HUES64 (cell line): ENCODE data around the gene DACT1.
A peak's percentile ranks its signal among the peaks of the same experiment; 100 is the strongest.

Experiments used
- H3K27ac ChIP-seq: 2 replicates; pipeline ENCODE4 v1.7.0; 2013; ENCODE audit warnings: low read depth, low read length, inconsistent platforms
- H3K27me3 ChIP-seq: 2 replicates; pipeline ENCODE4 v1.6.1; 2013; ENCODE audit warnings: mild to moderate bottlenecking, low read length; ENCODE audit not compliant: insufficient read depth
- H3K36me3 ChIP-seq: 2 replicates; pipeline ENCODE4 v1.6.1; 2013; ENCODE audit warnings: mild to moderate bottlenecking, low read length; ENCODE audit not compliant: insufficient read depth
- H3K4me1 ChIP-seq: 2 replicates; pipeline ENCODE4 v1.6.1; 2013; ENCODE audit warnings: mild to moderate bottlenecking, low read length, moderate library complexity; ENCODE audit not compliant: insufficient read depth
- H3K4me3 ChIP-seq: 2 replicates; pipeline ENCODE4 v1.5.1; 2013; ENCODE audit warnings: mild to moderate bottlenecking, low read length, moderate library complexity
- H3K9ac ChIP-seq: 2 replicates; pipeline ENCODE4 v1.6.1; 2013; ENCODE audit warnings: mild to moderate bottlenecking, low read depth, low read length
- H3K9me3 ChIP-seq: 2 replicates; pipeline ENCODE4 v1.6.1; 2013; ENCODE audit warnings: low read depth, low read length; ENCODE audit not compliant: insufficient read depth
- WGBS: fragments of 150-250, 120-280 bp; methylation state at CpG from one replicate; pipeline ENCODE4 v1.1.7; 2013; ENCODE audit warnings: missing lambda C conversion rate; 5-methylcytosine and 5-hydroxymethylcytosine counted together

Gene DACT1

DNA sequence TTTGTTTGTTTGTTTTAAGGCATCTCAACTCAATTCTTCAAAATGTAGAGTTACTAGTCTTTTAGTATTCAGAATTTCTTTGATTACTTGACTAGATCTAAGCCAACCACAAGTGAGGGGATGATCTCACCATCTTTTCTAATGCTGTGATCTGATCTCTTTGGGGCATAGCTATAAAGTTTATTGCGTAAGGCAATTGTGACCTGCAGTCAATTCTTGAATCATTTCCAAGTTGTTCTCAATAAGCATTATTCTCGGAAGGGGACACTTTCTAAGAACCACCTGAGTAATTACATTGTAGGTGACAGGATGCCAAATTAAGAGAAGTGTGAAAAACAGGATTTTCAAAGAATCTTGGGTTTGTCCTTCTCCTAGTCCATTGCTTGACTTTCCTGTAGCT, 13.1 kb downstream of the DACT1 start:
- no peaks in the 10 kb centered on the region for H3K27me3 ChIP-seq
- 83% methylated on average over 2 of the region's 2 CpGs for WGBS
- H3K27ac ChIP-seq = no peak overlapping the region
- H3K9me3 ChIP-seq = no peaks in the 10 kb centered on the region
- H3K36me3 ChIP-seq = peaks cover 29% of the 10 kb centered on the region
- no peak overlapping the region for H3K4me3 ChIP-seq
- no peaks in the 10 kb centered on the region for H3K4me1 ChIP-seq
- H3K9ac ChIP-seq = no peak overlapping the region

DNA sequence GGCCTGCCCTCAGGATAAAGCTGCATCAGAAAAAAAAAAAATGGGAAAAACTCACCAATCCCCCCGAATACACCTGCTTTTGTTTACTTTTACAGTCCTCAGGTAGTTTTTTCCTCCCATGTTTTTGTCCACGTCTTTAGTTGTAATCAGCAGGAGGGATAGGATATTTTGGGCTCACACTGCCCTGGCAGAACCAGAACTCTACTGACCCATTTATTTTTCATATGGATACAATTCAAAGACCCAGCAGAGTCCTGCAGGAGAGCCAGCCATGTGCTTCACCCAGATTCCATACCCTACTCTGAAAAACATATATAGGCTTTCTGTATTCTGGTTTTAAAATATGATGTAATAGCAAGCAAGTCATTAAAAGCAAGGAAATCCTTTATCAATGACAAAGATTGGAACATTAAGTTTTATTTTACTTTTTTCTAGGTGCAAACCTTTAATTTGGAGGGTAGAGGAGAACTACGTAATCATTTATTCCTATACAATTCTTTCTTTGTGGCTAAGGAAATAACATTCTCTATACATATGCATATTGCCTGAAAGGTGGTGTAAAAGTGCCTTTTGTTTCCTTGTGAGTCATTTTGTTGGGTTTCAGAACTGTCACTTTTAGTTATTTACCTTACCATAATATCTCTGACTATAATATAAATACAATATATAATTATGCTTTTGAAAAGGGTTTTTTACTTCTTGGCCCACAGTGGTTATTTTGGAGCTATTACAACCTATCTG, 19.1 kb downstream of the DACT1 start:
- Histone ChIP-seq H3K4me3 (no peak overlapping the region), H3K27ac (peak overlapping the region; percentile 17), H3K9ac (no peak overlapping the region; the same call in 1 of the 2 replicates), H3K4me1 (peaks cover 20% of the 10 kb centered on the region), H3K36me3 (no peaks in the 10 kb centered on the region), H3K9me3 (no peaks in the 10 kb centered on the region), H3K27me3 (no peaks in the 10 kb centered on the region)
- 41% methylated on average over 2 of the region's 3 CpGs for WGBS

- H3K9me3 ChIP-seq = no peaks in the 10 kb centered on the region
- H3K4me1 ChIP-seq = peaks cover 39% of the 10 kb centered on the region
- 88% methylated on average over 1 of the region's 1 CpG for WGBS
- no peaks in the 10 kb centered on the region for H3K27me3 ChIP-seq
- H3K9ac ChIP-seq = no peak overlapping the region
- no peak overlapping the region for H3K4me3 ChIP-seq
- no peaks in the 10 kb centered on the region for H3K36me3 ChIP-seq
- H3K27ac ChIP-seq = no peak overlapping the region
Measured at GRCh38 chr14:58659061-58659460, 21.3 kb downstream of the DACT1 start.

DNA sequence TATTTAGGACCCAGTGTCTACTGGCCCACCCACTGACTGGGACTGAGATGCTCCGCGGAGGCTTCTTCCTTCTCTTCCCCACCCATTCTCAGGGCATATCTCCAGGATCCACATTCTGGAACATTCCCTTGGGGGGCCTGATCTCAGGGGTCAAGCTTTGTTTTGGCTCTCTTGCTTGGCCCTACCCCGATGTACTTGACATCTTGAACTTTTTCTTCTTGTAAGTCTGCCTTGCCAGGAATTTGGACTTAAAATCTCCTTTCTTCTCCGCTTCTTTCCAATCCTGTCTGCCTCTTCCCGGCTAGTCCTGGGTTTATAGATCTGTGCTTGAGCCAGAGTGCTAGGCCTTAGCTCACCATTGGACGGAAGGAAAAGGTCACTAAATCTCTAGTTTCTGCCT, 22.1 kb downstream of the DACT1 start:
- no peaks in the 10 kb centered on the region for H3K9me3 ChIP-seq
- H3K4me1 ChIP-seq = peaks cover 40% of the 10 kb centered on the region
- no peak overlapping the region for H3K4me3 ChIP-seq
- H3K27me3 ChIP-seq = no peaks in the 10 kb centered on the region
- H3K36me3 ChIP-seq = no peaks in the 10 kb centered on the region
- WGBS = 94% methylated on average over 6 of the region's 6 CpGs
- no peak overlapping the region for H3K27ac ChIP-seq
- H3K9ac ChIP-seq = no peak overlapping the region

GRCh38 chr14:58660407-58660806, 22.6 kb downstream of the DACT1 start:
- Histone ChIP-seq H3K27ac (no peak overlapping the region), H3K36me3 (no peaks in the 10 kb centered on the region), H3K9ac (no peak overlapping the region), H3K9me3 (no peaks in the 10 kb centered on the region), H3K4me3 (no peak overlapping the region), H3K27me3 (no peaks in the 10 kb centered on the region), H3K4me1 (peaks cover 40% of the 10 kb centered on the region)
- WGBS = 93% methylated on average over 3 of the region's 3 CpGs

GRCh38 chr14:58662018-58662417, 24.3 kb downstream of the DACT1 start:
- H3K36me3 ChIP-seq = no peaks in the 10 kb centered on the region
- H3K27ac ChIP-seq = no peak overlapping the region
- H3K9me3 ChIP-seq = no peaks in the 10 kb centered on the region
- H3K27me3 ChIP-seq = no peaks in the 10 kb centered on the region
- H3K4me1 ChIP-seq = peaks cover 29% of the 10 kb centered on the region
- no peak overlapping the region for H3K9ac ChIP-seq
- no peak overlapping the region for H3K4me3 ChIP-seq
- WGBS = 89% methylated on average over 1 of the region's 1 CpG

DNA sequence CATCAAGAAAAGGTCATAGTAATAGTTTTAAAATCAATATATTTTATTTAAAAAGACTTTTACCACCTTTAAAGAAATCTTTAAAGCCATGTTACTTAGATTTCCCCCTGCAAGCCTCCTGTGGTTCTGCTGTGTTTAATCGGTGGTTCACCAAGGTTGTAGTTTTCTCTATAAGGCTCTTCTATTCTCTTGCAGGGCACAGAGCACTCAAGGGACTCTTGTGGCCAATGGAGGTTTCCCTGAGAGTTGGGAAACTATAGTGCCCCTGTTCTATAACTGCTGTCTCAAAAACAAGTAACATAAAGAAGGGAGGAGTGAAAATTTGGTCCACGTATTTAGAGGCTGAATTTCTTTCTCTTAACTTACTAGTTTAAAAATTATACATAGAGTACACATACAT, 25.0 kb downstream of the DACT1 start:
- H3K36me3 ChIP-seq = no peaks in the 10 kb centered on the region
- H3K4me1 ChIP-seq = peaks cover 22% of the 10 kb centered on the region
- H3K4me3 ChIP-seq = no peak overlapping the region
- no peaks in the 10 kb centered on the region for H3K9me3 ChIP-seq
- whole genome bisulfite sequencing = 75% methylated on average over 1 of the region's 2 CpGs
- no peaks in the 10 kb centered on the region for H3K27me3 ChIP-seq
- no peak overlapping the region for H3K9ac ChIP-seq
- H3K27ac ChIP-seq = no peak overlapping the region

DNA sequence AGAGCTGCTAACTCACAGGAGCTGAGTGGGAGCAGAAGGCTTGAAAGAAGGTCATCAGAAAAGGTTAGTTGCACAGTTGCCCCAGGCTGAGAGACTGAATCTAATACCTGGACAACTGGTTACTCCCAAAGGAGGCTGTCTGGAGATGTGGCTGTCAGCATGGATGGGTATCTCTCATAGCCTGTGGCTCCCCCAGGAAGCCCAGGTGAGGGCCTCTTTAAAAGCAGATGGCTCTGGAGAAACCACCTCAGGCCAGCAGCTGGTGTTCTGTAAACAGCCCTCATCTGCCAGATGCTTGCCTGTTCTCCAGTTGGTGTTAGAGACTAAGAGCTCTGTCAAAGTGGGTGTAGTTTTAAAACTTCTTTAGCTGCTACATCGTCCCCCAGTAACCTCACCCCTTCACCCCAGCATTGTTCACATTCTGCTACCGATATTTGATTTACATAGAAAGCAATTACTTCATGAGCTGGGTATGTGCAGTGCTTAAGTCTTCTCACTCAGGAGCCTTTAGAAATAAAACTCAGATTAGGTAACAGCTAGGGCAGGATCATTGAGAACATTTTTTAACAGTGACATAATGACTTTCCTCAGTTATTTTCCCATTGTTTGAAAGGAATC, 25.8 kb downstream of the DACT1 start:
- H3K27me3 ChIP-seq = no peaks in the 10 kb centered on the region
- H3K4me3 ChIP-seq = no peak overlapping the region
- H3K27ac ChIP-seq = peak overlapping the region; percentile 39
- H3K36me3 ChIP-seq = no peaks in the 10 kb centered on the region
- no peaks in the 10 kb centered on the region for H3K9me3 ChIP-seq
- H3K4me1 ChIP-seq = peaks cover 20% of the 10 kb centered on the region
- 60% methylated on average over 1 of the region's 2 CpGs for WGBS
- H3K9ac ChIP-seq = peak overlapping the region; percentile 36; the same call in 1 of the 2 replicates

DNA sequence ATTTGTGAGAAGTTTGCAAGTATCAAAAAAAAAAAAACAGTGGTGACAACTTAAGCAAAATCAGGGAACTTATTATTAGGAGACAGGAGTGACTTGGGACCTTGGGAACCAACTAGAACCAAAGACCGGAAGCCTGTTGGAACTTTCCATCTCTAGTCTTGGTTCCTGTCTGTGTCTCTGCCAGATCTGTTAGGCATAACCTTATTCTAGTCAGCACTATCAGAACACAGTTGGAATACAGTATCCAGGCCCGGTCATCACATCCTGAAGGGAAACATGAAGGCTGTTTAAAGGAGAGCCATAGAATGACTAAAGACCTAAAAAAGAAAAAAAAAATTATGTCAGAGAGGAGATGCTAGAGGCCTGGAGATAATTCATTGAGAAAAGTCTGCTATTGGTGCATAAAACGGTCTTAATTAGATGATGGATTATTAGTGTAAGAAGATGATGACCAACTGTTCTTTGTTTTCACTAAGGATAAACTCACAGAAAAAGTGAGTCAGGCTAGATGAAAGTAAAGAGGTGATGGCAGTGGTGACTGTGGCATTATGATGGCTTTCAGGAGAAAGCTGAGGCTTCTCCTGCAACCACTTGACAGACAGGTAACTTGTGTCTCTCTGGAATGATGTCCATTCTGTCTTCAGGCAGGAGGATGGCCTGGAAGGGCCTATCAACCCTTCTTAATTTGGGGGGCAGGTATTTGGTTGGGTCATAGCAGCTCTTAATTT, 28.2 kb downstream of the DACT1 start:
- Histone ChIP-seq H3K9me3 (no peaks in the 10 kb centered on the region), H3K36me3 (no peaks in the 10 kb centered on the region), H3K27me3 (no peaks in the 10 kb centered on the region), H3K9ac (no peak overlapping the region), H3K4me3 (no peak overlapping the region), H3K27ac (no peak overlapping the region), H3K4me1 (peaks cover 20% of the 10 kb centered on the region)
- WGBS = 97% methylated on average over 3 of the region's 3 CpGs

DNA sequence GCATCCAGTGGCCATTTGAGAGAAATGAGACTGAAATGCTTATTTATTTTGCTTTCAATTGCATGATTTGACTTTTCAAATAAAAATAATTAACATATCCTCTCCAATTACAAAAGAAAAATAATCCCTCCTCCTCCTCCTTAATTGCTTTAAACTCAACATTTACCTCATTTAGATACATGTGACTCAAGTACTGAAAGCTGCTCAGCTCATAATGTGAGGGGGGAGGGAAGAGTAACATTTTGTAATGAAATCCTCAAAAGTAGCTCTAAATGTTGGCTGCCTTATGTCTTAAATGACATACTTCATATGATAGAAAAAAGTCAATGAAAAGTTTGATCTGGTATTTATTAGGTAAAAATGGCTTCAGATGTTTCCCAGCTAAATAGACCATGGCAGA, 29.0 kb downstream of the DACT1 start:
- Histone ChIP-seq H3K36me3 (no peaks in the 10 kb centered on the region), H3K9ac (no peak overlapping the region), H3K4me3 (no peak overlapping the region), H3K27me3 (no peaks in the 10 kb centered on the region), H3K4me1 (peaks cover 20% of the 10 kb centered on the region), H3K27ac (no peak overlapping the region), H3K9me3 (no peaks in the 10 kb centered on the region)

- no peaks in the 10 kb centered on the region for H3K9me3 ChIP-seq
- no peak overlapping the region for H3K27ac ChIP-seq
- H3K36me3 ChIP-seq = no peaks in the 10 kb centered on the region
- no peak overlapping the region for H3K9ac ChIP-seq
- 84% methylated on average over 5 of the region's 5 CpGs for WGBS
- H3K4me3 ChIP-seq = no peak overlapping the region
- H3K4me1 ChIP-seq = peaks cover 12% of the 10 kb centered on the region
- no peaks in the 10 kb centered on the region for H3K27me3 ChIP-seq
Measured at GRCh38 chr14:58667900-58668299, 30.1 kb downstream of the DACT1 start.
